UCSD-AML1 (cell line): ENCODE results near the gene RPL39.
"Not testable (repeated sequence)": the region's sequence is repeated elsewhere in the genome, so short reads cannot be mapped to it uniquely, and the experiment has no call there.

ENCODE experiments used
- DNase-seq: peaks from one replicate; lab custom pipeline; 2025; ENCODE audit not compliant: unreplicated experiment; lab: John Stamatoyannopoulos, UW

RPL39 gene

GRCh38 chrX:119791437-119792231 is at the start of gene RPL39:
RPL39 (minus strand) TSS chrX:119791630; CDS start chrX:119791576, 54 bp downstream.
- peak; percentile 86 for DNase-seq

DNA sequence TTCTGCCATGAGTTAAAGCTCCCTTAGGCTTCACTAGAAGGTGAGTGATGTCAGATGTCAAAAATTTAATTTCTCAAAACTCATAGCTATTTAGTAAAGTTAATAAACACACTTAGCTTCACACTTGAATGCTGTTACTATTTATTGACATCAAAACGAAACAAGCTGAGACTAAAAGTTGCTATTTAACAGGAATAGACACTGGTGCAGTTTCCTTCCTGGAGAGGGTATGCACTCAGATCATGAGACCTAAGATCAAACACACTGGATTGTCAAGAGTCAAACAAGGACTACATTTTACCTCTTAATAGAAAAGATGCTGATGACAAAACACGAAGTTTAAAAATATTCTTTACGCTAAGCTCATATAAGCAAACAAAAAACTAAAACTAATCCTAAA is 42.5 kb upstream of the RPL39 start:
- no peak for DNase-seq

DNA sequence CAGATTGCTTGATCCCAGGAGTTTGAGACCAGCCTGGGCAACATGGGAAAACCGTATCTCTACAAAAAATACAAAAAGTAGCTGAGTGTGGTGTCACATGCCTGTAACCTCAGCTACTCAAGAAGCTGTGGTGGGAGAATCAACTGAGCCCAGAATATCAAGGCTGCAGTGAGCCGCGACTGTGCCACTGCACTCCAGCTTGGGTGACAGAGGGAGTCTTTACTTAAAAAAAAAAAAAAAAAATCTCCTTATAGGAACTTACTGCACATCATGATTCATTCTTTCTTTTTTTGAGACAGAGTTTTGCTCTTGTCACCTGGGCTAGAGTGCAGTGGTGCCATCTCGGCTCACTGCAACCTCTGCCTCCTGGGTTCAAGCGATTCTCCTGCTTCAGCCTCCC is 37.0 kb upstream of the RPL39 start:
- no peak for DNase-seq

GRCh38 chrX:119826399-119826959 is 35.0 kb upstream of the RPL39 start:
- no peak for DNase-seq

DNA sequence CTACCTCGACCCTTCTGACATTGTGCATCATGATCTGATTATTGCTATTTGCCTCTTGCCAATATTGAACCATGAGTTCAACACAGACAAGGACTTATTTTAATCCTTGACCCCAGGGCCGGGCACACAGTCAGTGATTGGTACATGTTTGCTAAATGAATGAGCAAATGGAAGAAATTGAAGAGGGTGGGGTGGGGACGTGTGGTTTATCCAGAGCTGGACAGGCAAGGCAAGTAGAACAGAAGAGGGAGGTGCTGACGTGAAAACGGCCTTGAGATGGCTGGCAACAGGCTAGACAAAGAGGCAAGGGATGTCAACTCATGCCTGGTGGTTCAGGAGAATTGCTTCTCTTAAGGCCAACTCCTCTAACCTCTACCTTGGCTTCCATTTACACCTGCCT is 32.8 kb upstream of the RPL39 start:
- not testable (repeated sequence) for DNase-seq

DNA sequence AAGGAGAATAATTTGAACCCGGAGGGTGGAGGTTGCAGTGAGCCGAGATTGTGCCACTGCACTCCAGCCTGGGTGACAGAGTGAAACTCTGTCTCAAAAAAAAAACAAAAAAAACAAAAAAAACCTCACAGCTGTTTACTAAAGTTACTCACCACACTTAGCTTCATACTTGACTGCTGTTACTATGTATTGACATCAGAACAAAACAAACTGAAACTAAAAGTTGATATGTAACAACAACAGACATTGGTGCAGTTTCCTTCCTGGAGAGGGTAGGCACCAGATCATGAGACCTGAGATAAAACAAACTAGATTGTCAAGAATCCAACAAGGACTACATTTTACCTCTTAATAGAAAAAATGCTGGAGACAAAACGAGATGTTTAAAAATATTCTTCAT is 30.3 kb upstream of the RPL39 start:
- DNase-seq = not testable (repeated sequence)

- DNase-seq = no peak
These were observed 25.8 kb upstream of the RPL39 start for GRCh38 chrX:119817130-119817690.

- no peak for DNase-seq
These were observed 24.9 kb upstream of the RPL39 start for GRCh38 chrX:119816300-119816699.

GRCh38 chrX:119809185-119809666 is 17.8 kb upstream of the RPL39 start:
- no peak for DNase-seq

DNA sequence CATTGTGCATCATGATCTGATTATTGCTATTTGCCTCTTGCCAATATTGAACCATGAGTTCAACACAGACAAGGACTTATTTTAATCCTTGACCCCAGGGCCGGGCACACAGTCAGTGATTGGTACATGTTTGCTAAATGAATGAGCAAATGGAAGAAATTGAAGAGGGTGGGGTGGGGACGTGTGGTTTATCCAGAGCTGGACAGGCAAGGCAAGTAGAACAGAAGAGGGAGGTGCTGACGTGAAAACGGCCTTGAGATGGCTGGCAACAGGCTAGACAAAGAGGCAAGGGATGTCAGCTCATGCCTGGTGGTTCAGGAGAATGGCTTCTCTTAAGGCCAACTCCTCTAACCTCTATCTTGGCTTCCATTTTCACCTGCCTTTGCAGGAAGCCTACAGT is 17.0 kb upstream of the RPL39 start:
- DNase-seq = not testable (repeated sequence)

- DNase-seq = no peak
These were observed 11.1 kb upstream of the RPL39 start for GRCh38 chrX:119802546-119802945.

- DNase-seq = no peak
These were observed 10.1 kb upstream of the RPL39 start for GRCh38 chrX:119801253-119802221.

- DNase-seq = peak; percentile 46
These were observed 423 bp downstream of the RPL39 start for GRCh38 chrX:119790977-119791436.

GRCh38 chrX:119784747-119785446 is 6.5 kb downstream of the RPL39 start:
- peak; percentile 37 for DNase-seq

- DNase-seq = no peak
These were observed 8.4 kb downstream of the RPL39 start for GRCh38 chrX:119783026-119783425.

DNA sequence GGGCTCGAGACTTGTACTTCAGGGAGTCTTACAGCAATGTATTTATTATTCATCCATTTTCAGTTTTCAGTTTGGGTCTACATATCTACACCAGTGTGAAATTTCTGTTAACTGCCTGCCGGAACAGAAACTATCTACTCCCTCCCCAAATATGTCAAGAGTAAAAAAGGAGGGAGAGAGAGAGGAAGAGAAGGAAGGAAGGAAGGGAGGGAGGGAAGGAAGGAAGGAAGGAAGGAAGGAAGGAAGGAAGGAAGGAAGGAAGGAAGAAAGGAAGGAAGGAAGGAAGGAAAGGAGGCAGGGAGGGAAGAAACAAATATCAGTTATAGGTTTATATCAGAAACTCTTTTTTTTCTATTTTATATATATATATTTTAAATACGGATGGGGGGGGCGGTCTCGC is 12.6 kb downstream of the RPL39 start:
- no peak for DNase-seq

DNA sequence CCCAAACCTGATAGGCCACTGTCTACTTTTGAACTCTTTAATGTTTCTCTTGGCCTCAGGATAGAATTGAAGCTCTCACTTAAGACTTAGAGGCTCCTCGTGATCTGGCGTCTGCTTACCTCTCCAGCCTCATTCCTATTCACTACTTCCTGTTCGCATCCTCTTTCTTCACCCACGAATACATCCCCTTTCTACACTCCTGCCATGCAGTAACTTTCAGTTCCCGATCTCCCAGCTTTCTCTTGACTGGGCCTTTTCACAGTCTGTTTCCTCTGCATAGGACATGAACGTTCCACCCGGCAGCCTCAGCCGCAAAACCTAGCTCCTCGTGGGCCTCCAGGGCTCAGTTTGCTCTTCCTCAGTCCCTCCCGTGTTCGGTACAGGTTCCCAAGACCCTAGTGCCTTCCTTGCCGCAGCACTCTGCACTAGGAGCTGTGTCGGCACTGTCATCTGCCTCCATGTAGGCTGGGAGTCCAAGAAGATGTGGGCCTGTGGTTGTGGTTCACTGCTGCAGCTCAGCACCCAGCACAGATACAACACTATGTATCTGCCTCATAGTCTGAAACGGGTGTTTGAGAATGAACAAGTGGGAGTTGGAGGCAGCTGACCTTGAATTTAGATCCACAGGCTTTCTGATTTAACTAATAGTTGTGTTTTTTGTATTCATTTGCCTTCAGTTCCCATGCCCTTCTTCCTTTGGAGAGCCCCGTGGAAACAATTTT is 15.8 kb downstream of the RPL39 start:
- no peak for DNase-seq

DNA sequence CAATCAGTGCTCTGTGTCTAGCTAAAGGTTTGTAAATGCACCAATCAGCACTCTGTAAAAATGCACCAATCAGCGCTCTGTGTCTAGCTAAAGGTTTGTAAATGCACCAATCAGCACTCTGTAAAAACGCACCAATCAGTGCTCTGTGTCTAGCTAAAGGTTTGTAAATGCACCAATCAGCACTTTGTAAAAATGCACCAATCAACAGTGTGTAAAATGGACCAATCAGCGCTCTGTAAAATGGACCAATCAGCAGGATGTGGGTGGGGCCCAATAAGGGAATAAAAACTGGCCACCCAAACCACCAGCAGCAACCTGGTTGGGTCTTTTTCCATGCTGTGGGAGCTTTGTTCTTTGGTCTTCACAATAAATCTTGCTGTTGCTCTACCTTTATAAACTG is 22.0 kb downstream of the RPL39 start:
- not testable (repeated sequence) for DNase-seq

DNA sequence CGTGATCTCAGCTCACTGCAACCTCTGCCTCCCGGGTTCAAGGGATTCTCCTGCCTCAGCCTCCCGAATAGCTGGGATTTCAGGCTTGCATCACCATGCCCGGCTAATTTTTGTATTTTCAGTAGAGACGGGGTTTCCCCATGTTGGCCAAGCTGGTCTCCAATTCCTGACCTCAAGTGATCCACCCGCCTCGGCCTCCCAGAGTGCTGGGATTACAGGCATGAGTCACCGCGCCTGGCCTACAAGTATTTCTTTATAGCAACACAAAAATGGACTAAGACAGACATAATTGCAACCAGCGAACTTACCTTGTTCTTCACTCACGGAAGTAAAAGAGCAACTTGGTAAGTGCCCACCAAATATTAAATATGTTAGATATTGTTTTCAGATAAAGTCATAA is 23.0 kb downstream of the RPL39 start:
- DNase-seq = not testable (repeated sequence)
